H1 (cell line): ENCODE data around the gene MFAP3. TPM values are rescaled to one million over a fixed set of nuclear protein-coding genes. Genes with fewer than 3 reads are reported as not detected.

ENCODE experiments used
- BCL11A ChIP-seq, 2 experiments: IDR thresholded peaks; one replicate each; pipeline ENCODE4 v1.6.1; 2011; ENCODE audit warnings: low read depth in 2 of 2, low read length in 2 of 2, mild to moderate bottlenecking in 2 of 2
- TCF12 ChIP-seq: IDR thresholded peaks from 2 replicates; pipeline ENCODE4 v1.6.1; 2011; ENCODE audit warnings: low read depth, mild to moderate bottlenecking, low read length
- polyA plus RNA-seq, 7 experiments: library from polyadenylated mRNA; depleted of rRNA in 3 of 7; stranded (reverse) in 5 of 7; unstranded in 2 of 7; fragments of >200 nt in 5 of 7; fragments of 200-250 nt in 2 of 7; gene quantifications; 1 replicate in 5 of 7; 2 replicates in 1 of 7; 4 replicates in 1 of 7; pipeline versions ENCODE4 v1.2.1 to v1.2.3, GENCODE V29; 2011 to 2013; ENCODE audit warnings: missing spikeins in 2 of 7, mixed read lengths in 2 of 7
- total RNA-seq: library from RNA; stranded (reverse); fragmentation: NEBNext Ultra II Directional; extraction: Animal tissue kit (Norgen Biotek cat#: 25700); gene quantifications from 2 replicates; pipeline ENCODE4 v1.2.1, GENCODE V29; 2021

MFAP3 gene
- total and polyA plus RNA-seq, 2 of the 8 experiments (the other 6 are each of a cell fraction or from before 2014, with no cell fraction given): 13.7 to 27.0 TPM

- TF ChIP-seq TCF12 (no peak), BCL11A (IDR thresholded peaks at IDR 0.05; ENCODE audit: low read depth in 2 of 2, low read length in 2 of 2) (no peak)
- TF ChIP-seq, all 59 proteins: peak for 0
Observed at GRCh38 chr5:154101184-154101583, 62.4 kb downstream of the MFAP3 start (continued).
